Measurements from ENCODE around the gene INSR. TPM values are rescaled to one million over a fixed set of nuclear protein-coding genes. Genes with fewer than 3 reads are reported as not detected.

The INSR gene
- total and polyA plus RNA-seq, 2 donors (not counting 3 experiments of a cell fraction or from before 2014, with no cell fraction given): 4.9 to 19.5 TPM

- no peaks in the 10 kb centered on the region for H4K20me1 ChIP-seq (replicated peaks; ENCODE audit: control insufficient read depth, extremely low read depth, insufficient read depth, low read length)
- no peak for DNase-seq (ENCODE audit: low read depth, low spot score)
- no peaks in the 10 kb centered on the region for H3K9me3 ChIP-seq (replicated peaks; ENCODE audit: control insufficient read depth, insufficient read depth, low read length)
- peaks cover 0 to 7% of the 10 kb centered on the region in 2 experiments for H3K36me3 ChIP-seq (ENCODE audit: control insufficient read depth in 2 of 2, extremely low read depth in 1 of 2, insufficient read depth in 2 of 2, low read length in 2 of 2)
- FAIRE-seq: no peak
- H3K79me2 ChIP-seq (ENCODE audit: control insufficient read depth, insufficient read depth, low read length): no peaks in the 10 kb centered on the region
- no peaks in the 10 kb centered on the region for H3K27me3 ChIP-seq (ENCODE audit: control insufficient read depth in 2 of 2, insufficient read depth in 2 of 2, low read length in 2 of 2)
- CTCF ChIA-PET: no interaction called here
- H3K4me3 ChIP-seq (replicated peaks in 1 of 3; ENCODE audit: insufficient read depth in 1 of 3, low read depth in 1 of 3, low read length in 3 of 3): no peak overlapping the region
- TF ChIP-seq JUN (IDR thresholded peaks at IDR 0.05; ENCODE audit: borderline replicate concordance, insufficient read depth, insufficient read length, low read depth) (no peak), CTCF (IDR thresholded peaks at IDR 0.05; ENCODE audit: extremely low read depth in 1 of 2, insufficient read depth in 1 of 2, low read depth in 1 of 2, low read length in 2 of 2) (no peak), MYC (IDR thresholded peaks at IDR 0.05; ENCODE audit: low read depth, low read length) (no peak), POLR2AphosphoS5 (IDR thresholded peaks at IDR 0.05; ENCODE audit: insufficient read depth, low read depth, low read length) (no peak), FOS (IDR thresholded peaks at IDR 0.05; ENCODE audit: borderline replicate concordance, insufficient read depth, low read length) (no peak), POLR2A (IDR thresholded peaks at IDR 0.05; ENCODE audit: low read depth, low read length) (no peak), GATA2 (IDR thresholded peaks at IDR 0.05; ENCODE audit: insufficient read depth, insufficient read length, low read depth, low read length) (no peak), EZH2 (IDR thresholded peaks at IDR 0.05; ENCODE audit: borderline replicate concordance, low read depth, low read length, severe bottlenecking) (no peak), MAX (IDR thresholded peaks at IDR 0.05; ENCODE audit: insufficient read depth, insufficient read length) (no peak)
- H3K4me2 ChIP-seq (ENCODE audit: insufficient read depth, low read length): no peak overlapping the region
- peaks cover 11% of the 10 kb centered on the region for H3K4me1 ChIP-seq (ENCODE audit: control insufficient read depth, extremely low read depth, insufficient read depth, low read length)
- no peak overlapping the region for H2AFZ ChIP-seq (ENCODE audit: low read depth, low read length)
- H3K27ac ChIP-seq (ENCODE audit: insufficient read depth, low read depth, low read length): no peak overlapping the region
- POLR2A ChIA-PET: no interaction called here
- no peak overlapping the region for H3K9ac ChIP-seq (replicated peaks; ENCODE audit: extremely low read depth, insufficient read depth, low read length)
- H3K9me1 ChIP-seq (replicated peaks; ENCODE audit: control insufficient read depth, extremely low read depth, insufficient read depth, low read length): no peaks in the 10 kb centered on the region
- intact Hi-C loops (cut with micrococcal nuclease) (no loop called here), dilution Hi-C loops (cut with MboI; ENCODE audit: extremely low pct_ligation_motif_present, low sequenced_read_pairs) (no loop called here)
- BruUV-seq (replicated peaks): no TSS peak
Observed at GRCh38 chr19:7120499-7120898, 173.7 kb downstream of the INSR start.

Measured in endothelial cell of umbilical vein (primary cell).